HG03097 (cell line): Measurements from ENCODE around the gene ALG1.
"Not testable (repeated sequence)": the region's sequence is repeated elsewhere in the genome, so short reads cannot be mapped to it uniquely, and the experiment has no call there.

ENCODE experiments used
- ATAC-seq: cut with Tn5 transposase; IDR thresholded peaks from one replicate; pipeline ENCODE4 v1.9.1; 2021; ENCODE audit not compliant: unreplicated experiment, low FRiP score

ALG1 gene

GRCh38 chr16:5072334-5073278 lies 963 bp downstream of the ALG1 start:
- no peak for ATAC-seq

GRCh38 chr16:5073279-5073629 lies 1.6 kb downstream of the ALG1 start:
- ATAC-seq: no peak

- not testable (repeated sequence) for ATAC-seq
These were observed 2.1 kb downstream of the ALG1 start for GRCh38 chr16:5073771-5074170.

GRCh38 chr16:5075637-5076036 lies 4.0 kb downstream of the ALG1 start:
- ATAC-seq: no peak

GRCh38 chr16:5077304-5077703 lies 5.7 kb downstream of the ALG1 start:
- ATAC-seq: no peak

- no peak for ATAC-seq
These were observed 7.0 kb downstream of the ALG1 start for GRCh38 chr16:5078626-5079025.

GRCh38 chr16:5080461-5080860 lies 8.8 kb downstream of the ALG1 start:
- not testable (repeated sequence) for ATAC-seq

- ATAC-seq: not testable (repeated sequence)
These were observed 9.4 kb downstream of the ALG1 start for GRCh38 chr16:5080996-5081395.

GRCh38 chr16:5083646-5084045 lies 12.0 kb downstream of the ALG1 start:
- ATAC-seq: not testable (repeated sequence)

GRCh38 chr16:5084099-5084731 lies 12.6 kb downstream of the ALG1 start:
- ATAC-seq: not testable (repeated sequence)

GRCh38 chr16:5084802-5085201 lies 13.2 kb downstream of the ALG1 start:
- ATAC-seq: not testable (repeated sequence)

- not testable (repeated sequence) for ATAC-seq
These were observed 14.1 kb downstream of the ALG1 start for GRCh38 chr16:5085716-5086115.

- ATAC-seq: not testable (repeated sequence)
These were observed 16.6 kb downstream of the ALG1 start for GRCh38 chr16:5088086-5088790.

- ATAC-seq: not testable (repeated sequence)
These were observed 17.3 kb downstream of the ALG1 start for GRCh38 chr16:5088936-5089335.

GRCh38 chr16:5089911-5090555 lies 18.4 kb downstream of the ALG1 start:
- ATAC-seq: not testable (repeated sequence)

GRCh38 chr16:5090592-5090991 lies 18.9 kb downstream of the ALG1 start:
- ATAC-seq: not testable (repeated sequence)

- ATAC-seq: not testable (repeated sequence)
These were observed 21.4 kb downstream of the ALG1 start for GRCh38 chr16:5093081-5093480.

- not testable (repeated sequence) for ATAC-seq
These were observed 22.1 kb downstream of the ALG1 start for GRCh38 chr16:5093746-5094145.

GRCh38 chr16:5095145-5095830 lies 23.6 kb downstream of the ALG1 start:
- not testable (repeated sequence) for ATAC-seq

- not testable (repeated sequence) for ATAC-seq
These were observed 24.9 kb downstream of the ALG1 start for GRCh38 chr16:5096437-5097060.
